ENCODE results near the gene TMOD1.
"Not testable (repeated sequence)": the region's sequence is repeated elsewhere in the genome, so short reads cannot be mapped to it uniquely, and the experiment has no call there.

The TMOD1 gene

GRCh38 chr9:97497558-97498375 is 3.7 kb upstream of the TMOD1 start:
- in situ Hi-C loops (cut with MboI; ENCODE audit: low sequenced_read_pairs) = not testable (repeated sequence)

GRCh38 chr9:97498846-97499245 is 2.6 kb upstream of the TMOD1 start:
- in situ Hi-C loops (cut with MboI; ENCODE audit: low sequenced_read_pairs) = not testable (repeated sequence)

GRCh38 chr9:97500263-97500662 is 1.2 kb upstream of the TMOD1 start:
- in situ Hi-C loops (cut with MboI; ENCODE audit: low sequenced_read_pairs) = no loop called here

- in situ Hi-C loops (cut with MboI; ENCODE audit: low sequenced_read_pairs) = no loop called here
These were observed 695 bp upstream of the TMOD1 start for GRCh38 chr9:97500765-97501176.

- in situ Hi-C loops (cut with MboI; ENCODE audit: low sequenced_read_pairs) = no loop called here
These were observed 431 bp downstream of the TMOD1 start for GRCh38 chr9:97501972-97502221.

GRCh38 chr9:97502222-97502983 is 937 bp downstream of the TMOD1 start:
- in situ Hi-C loops (cut with MboI; ENCODE audit: low sequenced_read_pairs) = no loop called here

- in situ Hi-C loops (cut with MboI; ENCODE audit: low sequenced_read_pairs) = no loop called here
These were observed 1.8 kb downstream of the TMOD1 start for GRCh38 chr9:97502984-97503861.

GRCh38 chr9:97503862-97504210 is 2.4 kb downstream of the TMOD1 start:
- in situ Hi-C loops (cut with MboI; ENCODE audit: low sequenced_read_pairs) = no loop called here

GRCh38 chr9:97504381-97505216 is 3.1 kb downstream of the TMOD1 start:
- in situ Hi-C loops (cut with MboI; ENCODE audit: low sequenced_read_pairs) = no loop called here

GRCh38 chr9:97505845-97506244 is 4.4 kb downstream of the TMOD1 start:
- in situ Hi-C loops (cut with MboI; ENCODE audit: low sequenced_read_pairs) = no loop called here

- in situ Hi-C loops (cut with MboI; ENCODE audit: low sequenced_read_pairs) = no loop called here
These were observed 4.8 kb downstream of the TMOD1 start for GRCh38 chr9:97506306-97506705.

- in situ Hi-C loops (cut with MboI; ENCODE audit: low sequenced_read_pairs) = no loop called here
These were observed 5.3 kb downstream of the TMOD1 start for GRCh38 chr9:97506787-97507186.

GRCh38 chr9:97507428-97507984 is 6.0 kb downstream of the TMOD1 start:
- in situ Hi-C loops (cut with MboI; ENCODE audit: low sequenced_read_pairs) = no loop called here

GRCh38 chr9:97508852-97509251 is 7.4 kb downstream of the TMOD1 start:
- in situ Hi-C loops (cut with MboI; ENCODE audit: low sequenced_read_pairs) = no loop called here

GRCh38 chr9:97510797-97511654 is 9.6 kb downstream of the TMOD1 start:
- in situ Hi-C loops (cut with MboI; ENCODE audit: low sequenced_read_pairs) = no loop called here

- in situ Hi-C loops (cut with MboI; ENCODE audit: low sequenced_read_pairs) = no loop called here
These were observed 10.4 kb downstream of the TMOD1 start for GRCh38 chr9:97511655-97512427.

- in situ Hi-C loops (cut with MboI; ENCODE audit: low sequenced_read_pairs) = no loop called here
These were observed 11.6 kb downstream of the TMOD1 start for GRCh38 chr9:97512966-97513560.

- in situ Hi-C loops (cut with MboI; ENCODE audit: low sequenced_read_pairs) = no loop called here
These were observed 13.1 kb downstream of the TMOD1 start for GRCh38 chr9:97514531-97514930.
